GM21529 (cell line): ENCODE results near the gene PDLIM7.

Experiments
- ATAC-seq: cut with Tn5 transposase; IDR thresholded peaks from one replicate; pipeline ENCODE4 v1.9.1; 2021; ENCODE audit not compliant: unreplicated experiment

The PDLIM7 gene

GRCh38 chr5:177507596-177508220 is 10.3 kb upstream of the PDLIM7 start:
- no peak for ATAC-seq

- no peak for ATAC-seq
Measured at GRCh38 chr5:177507165-177507564, 9.8 kb upstream of the PDLIM7 start.

- no peak for ATAC-seq
Measured at GRCh38 chr5:177505075-177505474, 7.7 kb upstream of the PDLIM7 start.

GRCh38 chr5:177504086-177505056 is 7.0 kb upstream of the PDLIM7 start:
- ATAC-seq, result no peak

GRCh38 chr5:177503351-177504085 is 6.1 kb upstream of the PDLIM7 start:
- no peak for ATAC-seq

- no peak for ATAC-seq
Measured at GRCh38 chr5:177502886-177503285, 5.5 kb upstream of the PDLIM7 start.

GRCh38 chr5:177501874-177502678 is 4.7 kb upstream of the PDLIM7 start:
- no peak for ATAC-seq

GRCh38 chr5:177500685-177501522 is 3.5 kb upstream of the PDLIM7 start:
- peak; percentile 28 for ATAC-seq

GRCh38 chr5:177499842-177500241 is 2.4 kb upstream of the PDLIM7 start:
- ATAC-seq, result no peak

- ATAC-seq, result peak; percentile 10
Measured at GRCh38 chr5:177498013-177498787, 796 bp upstream of the PDLIM7 start.

- ATAC-seq, result no peak
Measured at GRCh38 chr5:177496727-177497291, 595 bp downstream of the PDLIM7 start.

- no peak for ATAC-seq
Measured at GRCh38 chr5:177496070-177496726, 1.2 kb downstream of the PDLIM7 start.

GRCh38 chr5:177495243-177496060 is 2.0 kb downstream of the PDLIM7 start:
- ATAC-seq, result no peak

GRCh38 chr5:177494346-177495195 is 2.8 kb downstream of the PDLIM7 start:
- no peak for ATAC-seq

GRCh38 chr5:177493795-177494345 is 3.5 kb downstream of the PDLIM7 start:
- ATAC-seq, result no peak

- no peak for ATAC-seq
Measured at GRCh38 chr5:177492841-177493240, 4.6 kb downstream of the PDLIM7 start.
